HG03139 (cell line): ENCODE data around the gene FOXP4.
"Not testable (repeated sequence)": the region's sequence is repeated elsewhere in the genome, so short reads cannot be mapped to it uniquely, and the experiment has no call there.

Experiments
- ATAC-seq: cut with Tn5 transposase; IDR thresholded peaks from one replicate; pipeline ENCODE4 v1.9.1; 2021; ENCODE audit not compliant: unreplicated experiment

Gene FOXP4

DNA sequence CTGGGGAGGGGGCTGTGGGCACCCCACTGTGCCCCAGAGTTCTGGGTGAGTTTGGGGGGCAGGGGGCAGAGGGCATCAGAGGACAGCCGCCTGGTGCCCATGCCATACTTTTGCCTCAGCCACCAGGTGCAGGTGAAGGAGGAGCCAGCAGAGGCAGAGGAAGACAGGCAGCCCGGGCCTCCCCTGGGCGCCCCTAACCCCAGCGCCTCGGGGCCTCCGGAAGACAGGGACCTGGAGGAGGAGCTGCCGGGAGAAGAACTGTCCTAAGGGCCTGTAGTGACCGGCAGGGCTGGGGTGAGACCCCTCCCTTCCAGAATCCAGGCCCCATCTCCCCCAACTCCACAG, 52.5 kb downstream of the FOXP4 start:
- no peak for ATAC-seq

GRCh38 chr6:41599015-41599851, 53.1 kb downstream of the FOXP4 start:
- no peak for ATAC-seq

DNA sequence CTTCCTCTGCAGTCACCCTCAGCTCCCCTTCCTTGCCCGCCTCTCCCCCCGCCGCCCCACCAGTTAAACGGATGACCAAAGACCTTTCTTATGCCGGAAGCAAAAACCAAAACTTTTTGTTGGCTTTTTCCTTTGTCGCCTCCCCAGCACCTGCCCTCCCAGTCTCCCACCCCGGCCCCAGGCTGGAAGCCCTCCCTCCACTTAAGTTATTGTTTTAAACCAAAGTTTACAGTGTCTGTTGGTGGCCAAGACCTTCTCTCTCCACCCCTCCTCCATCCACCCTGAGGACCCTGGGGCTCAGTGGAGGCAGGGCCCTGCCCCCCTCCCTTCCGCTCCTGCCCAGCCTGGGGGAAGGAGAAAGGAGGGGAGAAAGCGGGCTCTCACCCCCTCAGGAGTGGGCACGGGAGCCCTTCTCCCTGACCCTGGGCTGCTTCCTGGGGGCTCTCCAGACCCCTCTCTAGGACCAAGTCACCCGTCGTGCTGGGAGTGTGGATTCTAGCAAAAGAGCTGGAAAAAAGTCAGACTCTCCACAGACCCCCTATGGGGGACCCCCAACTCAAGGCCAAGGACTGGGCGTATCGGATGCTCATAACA, 53.8 kb downstream of the FOXP4 start:
- no peak for ATAC-seq

DNA sequence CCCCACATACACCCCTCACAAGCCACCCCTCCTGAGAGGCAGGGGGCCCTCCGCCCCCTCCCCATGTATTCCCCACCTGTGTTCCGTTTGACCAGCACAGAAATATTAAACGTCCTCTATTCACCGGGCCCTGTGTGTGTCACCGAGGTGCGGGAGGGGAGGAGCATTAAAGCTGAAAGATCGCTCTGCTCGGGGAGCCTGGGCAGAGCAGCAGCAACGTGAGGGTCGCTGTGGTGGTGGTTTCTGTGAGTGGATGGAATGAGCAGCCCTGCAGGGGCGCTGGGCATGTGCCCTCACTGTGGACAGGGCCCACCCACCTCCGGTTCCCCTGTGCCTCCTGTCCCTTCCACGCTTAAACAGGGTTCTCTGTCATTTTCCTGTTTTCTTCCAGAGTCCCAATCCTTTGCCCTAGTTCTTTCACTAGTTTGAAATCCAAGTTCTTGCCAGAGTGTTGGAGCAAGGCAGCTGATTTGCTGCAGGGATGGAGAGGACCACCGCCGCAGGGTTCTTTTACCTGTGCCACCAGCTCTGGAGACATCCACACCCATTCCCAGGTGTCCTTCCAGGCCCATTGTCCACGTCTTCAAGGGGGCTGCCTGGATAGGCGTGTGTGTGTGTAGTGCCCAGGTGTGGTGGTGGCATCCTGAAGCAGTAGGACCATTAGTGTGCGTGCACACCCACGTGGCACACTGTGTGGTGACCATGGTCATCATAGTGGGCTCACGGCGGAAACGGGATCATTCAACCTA, 54.5 kb downstream of the FOXP4 start:
- no peak for ATAC-seq

DNA sequence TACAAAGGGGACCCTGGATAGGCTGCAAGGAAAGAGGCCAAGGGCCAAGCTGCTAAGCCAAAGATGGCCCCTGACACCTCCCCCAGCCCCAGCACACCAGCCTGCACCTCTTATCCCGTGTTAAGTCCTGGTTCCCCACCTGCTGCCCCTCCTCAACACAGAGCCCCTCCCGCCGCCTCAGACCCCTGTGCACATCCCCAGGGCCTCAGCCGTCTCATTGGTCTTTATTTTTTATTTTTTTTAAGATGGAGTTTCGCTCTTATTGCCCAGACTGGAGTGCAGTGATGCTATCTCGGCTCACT, 55.0 kb downstream of the FOXP4 start:
- ATAC-seq, result no peak

- no peak for ATAC-seq
Observed at GRCh38 chr6:41602422-41602743, 56.2 kb downstream of the FOXP4 start.

DNA sequence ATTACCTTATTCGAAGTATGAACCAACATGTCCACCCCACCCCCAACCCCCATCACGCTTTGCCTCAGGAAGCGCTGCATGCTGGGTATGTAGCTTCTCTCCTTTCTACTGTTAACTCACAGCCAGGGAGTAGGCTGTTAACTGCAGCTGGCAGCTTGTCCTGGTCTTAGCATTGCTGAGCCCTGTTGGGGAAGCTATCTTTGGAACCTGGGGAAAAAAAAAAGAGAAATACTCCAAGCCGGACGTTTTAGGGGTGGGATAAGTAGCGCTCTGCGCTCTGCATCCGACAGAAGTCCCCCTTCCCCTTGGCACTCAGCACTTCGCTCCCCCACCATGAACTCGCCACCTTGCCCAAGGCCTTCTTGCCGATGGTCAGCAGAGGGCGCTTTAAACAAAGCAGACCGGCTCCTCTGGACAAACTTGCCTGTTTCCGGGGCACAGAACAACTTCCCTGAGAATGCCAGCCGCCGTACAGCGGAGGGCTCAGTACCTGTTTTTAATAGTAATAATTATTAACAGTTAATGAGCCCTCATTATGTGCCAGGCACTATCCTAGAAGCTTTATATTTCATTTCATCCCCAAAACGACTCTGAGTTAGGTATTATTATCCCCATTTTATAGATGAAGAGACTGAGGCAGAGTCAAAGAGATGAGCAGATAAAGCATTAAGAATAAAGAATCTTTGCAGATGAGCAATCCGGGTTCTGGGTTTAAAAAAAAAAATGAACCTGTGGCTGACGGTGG, 56.9 kb downstream of the FOXP4 start:
- peak; percentile 77 for ATAC-seq

- ATAC-seq, result no peak
Observed at GRCh38 chr6:41604006-41604405, 57.8 kb downstream of the FOXP4 start.

DNA sequence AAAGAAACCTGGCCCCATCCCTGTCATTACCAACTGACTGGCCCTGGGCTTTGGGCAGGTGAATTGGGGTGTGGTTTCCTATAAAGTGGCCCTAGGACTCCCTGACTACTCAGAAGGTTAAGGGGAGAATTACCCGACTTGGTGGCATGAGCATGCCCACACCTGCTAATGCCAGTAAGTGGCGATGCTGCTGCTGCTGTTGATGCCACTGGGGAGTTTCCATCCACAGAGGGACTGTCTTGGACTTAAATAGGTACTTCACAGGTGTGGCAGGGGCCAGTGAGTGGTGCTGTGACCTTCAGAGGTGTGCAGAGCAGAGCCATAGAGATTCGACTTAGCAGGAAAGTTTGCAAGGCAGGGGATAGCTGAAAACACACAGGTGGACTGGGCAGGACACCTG, 59.5 kb downstream of the FOXP4 start:
- ATAC-seq, result no peak

- ATAC-seq, result no peak
Observed at GRCh38 chr6:41607036-41607435, 60.9 kb downstream of the FOXP4 start.

DNA sequence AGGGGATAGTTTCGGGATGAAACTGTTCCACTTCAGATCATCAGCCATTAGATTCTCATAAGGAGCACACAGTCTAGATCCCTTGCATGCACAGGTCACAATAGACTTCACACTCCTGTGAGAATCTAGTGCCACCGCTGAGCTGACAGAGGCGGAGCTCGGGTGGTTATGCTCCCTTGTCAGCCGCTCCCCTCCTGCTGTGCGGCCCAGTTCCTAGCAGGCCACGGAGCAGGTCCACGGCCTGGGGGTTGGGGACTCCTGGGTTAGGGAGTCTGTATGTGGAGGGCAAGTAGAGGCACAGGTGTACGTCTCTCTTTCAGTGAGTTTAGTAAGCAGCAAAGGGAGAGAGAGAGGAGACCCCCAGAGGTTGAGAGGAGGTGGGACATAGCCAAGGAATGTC, 61.6 kb downstream of the FOXP4 start:
- no peak for ATAC-seq

DNA sequence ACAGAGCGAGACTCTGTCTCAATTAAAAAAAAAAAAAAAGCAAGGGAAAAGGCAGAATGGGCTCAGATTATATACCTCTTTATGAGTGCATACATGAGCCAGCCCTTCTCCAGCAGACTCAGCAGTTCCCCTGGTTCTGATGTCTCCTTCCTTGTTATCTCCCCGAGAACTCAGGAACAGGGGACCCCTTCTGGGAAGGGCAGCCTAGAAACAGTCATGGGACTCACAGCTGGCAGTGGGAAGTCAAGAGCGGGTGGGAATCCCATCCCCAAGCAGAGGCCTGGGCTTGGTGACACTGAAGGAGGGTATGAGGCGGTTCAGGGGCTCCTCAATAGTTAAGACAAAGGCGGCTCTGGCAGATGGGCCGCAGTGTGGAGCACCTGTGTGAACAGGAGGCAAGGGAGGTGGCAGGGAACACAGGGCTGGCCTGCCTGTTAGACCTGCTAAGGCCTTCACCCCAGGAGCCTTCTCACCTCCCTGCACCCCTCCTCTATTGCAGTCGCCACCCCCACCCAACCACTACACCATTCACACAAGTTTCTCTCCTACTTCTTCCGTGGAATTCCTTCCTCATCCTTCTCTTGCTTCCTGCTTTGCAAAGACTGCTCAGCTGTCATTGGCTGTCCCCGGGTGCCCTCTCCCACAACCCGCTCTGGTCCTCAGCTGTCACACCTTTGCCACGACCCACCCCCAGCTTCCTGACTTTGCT, 62.4 kb downstream of the FOXP4 start:
- ATAC-seq, result no peak

DNA sequence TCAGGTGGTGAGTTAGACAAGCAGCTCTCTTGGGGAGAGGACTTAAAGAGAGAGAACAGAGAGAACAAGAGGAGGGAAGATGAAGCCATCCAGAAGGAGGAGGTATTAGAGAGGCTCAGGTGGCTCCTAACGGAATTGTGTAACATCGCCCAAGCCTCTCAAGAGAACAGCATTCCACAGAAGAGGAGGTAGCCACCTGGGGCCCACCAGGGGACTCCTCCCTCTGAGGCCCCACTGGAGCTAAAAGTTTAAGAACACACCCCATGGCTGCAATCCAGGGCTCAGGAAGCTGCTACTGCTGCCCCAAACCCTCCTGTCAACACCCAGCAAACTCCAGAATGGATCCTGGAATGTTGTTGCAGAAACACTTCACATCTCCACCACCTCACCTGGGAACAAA, 68.5 kb downstream of the FOXP4 start:
- no peak for ATAC-seq

DNA sequence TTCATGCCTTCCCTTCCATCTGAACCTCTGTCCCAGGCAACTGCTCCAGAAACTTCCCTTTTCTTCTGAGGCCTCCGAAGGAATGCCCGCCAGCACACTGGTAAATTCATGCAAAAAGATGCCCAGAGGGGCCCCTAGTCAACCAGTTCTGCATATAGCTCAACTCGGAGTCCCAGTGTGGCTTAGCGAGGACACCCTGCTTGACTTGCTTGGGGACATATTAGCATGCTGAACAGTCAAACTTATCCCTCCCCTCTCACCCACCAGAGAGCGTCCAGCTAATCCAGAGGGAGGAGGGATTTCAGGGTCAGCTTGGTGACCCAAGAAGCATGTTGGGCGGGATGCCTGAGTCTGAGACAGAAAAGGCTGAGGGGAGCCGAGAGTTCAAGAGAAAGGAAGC, 69.1 kb downstream of the FOXP4 start:
- no peak for ATAC-seq

GRCh38 chr6:41618598-41618997, 72.4 kb downstream of the FOXP4 start:
- ATAC-seq, result no peak

- not testable (repeated sequence) for ATAC-seq
Observed at GRCh38 chr6:41619193-41619592, 73.0 kb downstream of the FOXP4 start.

- ATAC-seq, result no peak
Observed at GRCh38 chr6:41621367-41621766, 75.2 kb downstream of the FOXP4 start.

GRCh38 chr6:41621802-41622201, 75.6 kb downstream of the FOXP4 start:
- ATAC-seq, result no peak

DNA sequence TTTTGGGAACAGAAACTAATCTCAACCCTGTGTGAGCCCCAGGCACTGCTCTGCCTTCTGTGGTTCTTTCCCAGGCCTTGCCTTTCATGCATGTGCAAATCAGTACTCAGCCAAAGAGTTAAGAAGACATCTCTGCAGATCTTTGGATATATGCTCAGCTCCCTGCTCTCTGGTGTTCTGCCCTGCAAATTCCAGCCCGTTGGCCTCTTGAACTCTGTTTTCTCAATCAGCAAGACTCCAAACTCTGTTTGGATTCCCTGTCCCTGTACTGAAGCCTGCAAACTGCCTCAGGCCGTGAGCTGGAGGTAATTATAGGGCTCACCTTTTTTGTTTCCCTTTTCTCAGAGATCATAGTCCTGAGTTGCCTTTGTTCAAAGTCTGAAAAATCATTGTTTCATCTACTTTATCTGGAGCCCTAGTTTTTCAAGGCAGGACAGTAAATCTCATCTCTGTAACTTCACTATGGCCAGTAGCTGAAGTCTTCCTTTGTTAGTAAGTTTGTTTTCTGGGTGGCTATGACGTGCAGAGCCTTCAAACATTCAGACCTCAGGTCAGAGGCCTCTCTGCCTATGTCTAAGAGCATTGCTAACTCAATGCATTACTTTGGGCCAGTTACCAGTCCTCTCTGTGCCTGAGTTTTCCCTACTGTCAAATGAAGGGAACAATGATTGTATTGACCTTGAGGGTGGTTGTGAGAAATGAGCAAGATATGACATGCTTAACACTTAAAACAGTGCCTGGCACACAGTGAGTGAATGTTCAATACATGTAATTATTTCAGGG, 76.2 kb downstream of the FOXP4 start:
- ATAC-seq, result no peak

GRCh38 chr6:41623330-41623729, 77.1 kb downstream of the FOXP4 start:
- no peak for ATAC-seq
